ENCODE measurements around the gene ZNF577. TPM values are rescaled to one million over a fixed set of nuclear protein-coding genes. Genes with fewer than 3 reads are reported as not detected.

Gene ZNF577
- total RNA-seq, 3 donors from 2014 or later = 19.5 to 46.4 (median 21.0) TPM

GRCh38 chr19:51821921-51822320 lies 65.8 kb downstream of the ZNF577 start:
- Histone ChIP-seq H3K27ac (no peak overlapping the region), H3K9me3 (peaks cover 0 to 1% of the 10 kb centered on the region in 2 donors), H3K36me3 (no peaks in the 10 kb centered on the region), H3K4me1 (no peaks in the 10 kb centered on the region), H3K27me3 (no peaks in the 10 kb centered on the region), H3K4me3 (no peak overlapping the region)
- TF ChIP-seq POLR2A (IDR thresholded peaks at IDR 0.05) = no peak
- no peak for TF ChIP-seq CTCF (IDR thresholded peaks at IDR 0.05)
- no peak for TF ChIP-seq POLR2AphosphoS5 (IDR thresholded peaks at IDR 0.05)
- DNase-seq (ENCODE audit: low spot score in 2 of 2) = no peak
- intact Hi-C loops (cut with DNase I; ENCODE audit: low total_unique reads) = no loop called here

GRCh38 chr19:51821456-51821855 lies 66.3 kb downstream of the ZNF577 start:
- H3K9me3 ChIP-seq = no peaks in the 10 kb centered on the region
- no peaks in the 10 kb centered on the region for H3K36me3 ChIP-seq
- no peak overlapping the region for H3K27ac ChIP-seq
- H3K4me3 ChIP-seq = no peak overlapping the region
- intact Hi-C loops (cut with DNase I; ENCODE audit: low total_unique reads) = no loop called here
- H3K4me1 ChIP-seq = no peaks in the 10 kb centered on the region
- TF ChIP-seq CTCF (IDR thresholded peaks at IDR 0.05) (no peak), POLR2AphosphoS5 (IDR thresholded peaks at IDR 0.05) (no peak), POLR2A (IDR thresholded peaks at IDR 0.05) (no peak)
- no peak for DNase-seq (ENCODE audit: low spot score in 2 of 2)
- H3K27me3 ChIP-seq = no peaks in the 10 kb centered on the region

Other genes starting within 250 kb of the ZNF577 start
- 1 to 10 TPM in 2 of 3 donors, not detected in 1; 2.0 to 5.9 TPM for gene SIGLEC14, start 241.1 kb downstream of the ZNF577 start, total RNA-seq
- gene SPACA6, start 194.6 kb downstream of the ZNF577 start, total RNA-seq = 10 to 100 TPM in 2 of 3 donors, 1 to 10 TPM in 1; 9.1 to 29.3 (median 27.2) TPM
- 10 to 100 TPM in 1 of 3 donors, 1 to 10 TPM in 1, under 1 TPM in 1; 0.33 to 61.8 (median 4.2) TPM for gene HAS1, start 164.0 kb downstream of the ZNF577 start, total RNA-seq
- 10 to 100 TPM in 2 of 3 donors, 1 to 10 TPM in 1; 6.0 to 14.9 (median 13.1) TPM for gene FPR1, start 136.1 kb downstream of the ZNF577 start, total RNA-seq
- gene FPR2, start 126.8 kb downstream of the ZNF577 start, total RNA-seq = under 1 TPM; 0.15 to 0.98 (median 0.32) TPM
- gene FPR3, start 92.8 kb downstream of the ZNF577 start, total RNA-seq = 10 to 100 TPM in 2 of 3 donors, 1 to 10 TPM in 1; 3.9 to 20.0 (median 12.0) TPM
- 10 to 100 TPM; 11.7 to 22.8 (median 15.4) TPM for gene ZNF649, start 17.1 kb upstream of the ZNF577 start, total RNA-seq
- gene ZNF613, start 39.5 kb upstream of the ZNF577 start, total RNA-seq = 10 to 100 TPM in 1 of 3 donors, 1 to 10 TPM in 2; 5.9 to 13.5 (median 7.9) TPM
- 10 to 100 TPM; 14.1 to 31.2 (median 14.4) TPM for gene ZNF350, start 98.9 kb upstream of the ZNF577 start, total RNA-seq
- 10 to 100 TPM; 15.4 to 35.9 (median 27.2) TPM for gene ZNF615, start 120.3 kb upstream of the ZNF577 start, total RNA-seq
- 10 to 100 TPM in 1 of 3 donors, 1 to 10 TPM in 2; 5.6 to 13.6 (median 9.5) TPM for gene ZNF614, start 140.4 kb upstream of the ZNF577 start, total RNA-seq
- gene ZNF432, start 160.9 kb upstream of the ZNF577 start, total RNA-seq = 10 to 100 TPM; 12.0 to 19.3 (median 13.4) TPM
- gene ZNF841, start 207.8 kb upstream of the ZNF577 start, total RNA-seq = 10 to 100 TPM; 16.0 to 25.9 (median 19.3) TPM